Measurements from ENCODE around the gene CPLANE1. TPM values are rescaled to one million over a fixed set of nuclear protein-coding genes. Genes with fewer than 3 reads are reported as not detected.
A peak's percentile ranks its signal among the peaks of the same experiment; 100 is the strongest.
"Not testable (repeated sequence)": the region's sequence is repeated elsewhere in the genome, so short reads cannot be mapped to it uniquely, and the experiment has no call there.

Gene CPLANE1
- total RNA-seq, 2 donors from 2014 or later = 21.1 to 39.2 TPM

DNA sequence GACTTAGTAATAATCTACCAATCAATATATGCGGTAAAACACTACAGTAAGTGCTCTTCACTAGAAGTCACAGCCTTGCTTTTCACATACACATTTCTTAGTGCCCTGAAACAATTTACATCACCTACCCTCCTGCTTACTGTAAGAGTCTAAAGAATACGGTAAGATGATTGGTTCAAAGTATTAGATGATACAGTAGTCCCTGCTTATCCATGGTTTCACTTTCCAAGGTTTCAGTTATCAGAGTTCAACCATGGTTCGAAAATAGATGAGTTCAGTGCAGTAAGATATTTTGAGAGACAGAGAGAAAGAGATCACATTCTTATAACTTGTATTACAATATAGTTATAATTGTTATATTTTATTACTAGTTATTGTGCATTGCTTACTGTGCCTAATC lies 83.0 kb downstream of the CPLANE1 start:
- no peak for DNase-seq
- intact Hi-C loops (cut with DNase I) = no loop called here
- TF ChIP-seq, protein P1, sequence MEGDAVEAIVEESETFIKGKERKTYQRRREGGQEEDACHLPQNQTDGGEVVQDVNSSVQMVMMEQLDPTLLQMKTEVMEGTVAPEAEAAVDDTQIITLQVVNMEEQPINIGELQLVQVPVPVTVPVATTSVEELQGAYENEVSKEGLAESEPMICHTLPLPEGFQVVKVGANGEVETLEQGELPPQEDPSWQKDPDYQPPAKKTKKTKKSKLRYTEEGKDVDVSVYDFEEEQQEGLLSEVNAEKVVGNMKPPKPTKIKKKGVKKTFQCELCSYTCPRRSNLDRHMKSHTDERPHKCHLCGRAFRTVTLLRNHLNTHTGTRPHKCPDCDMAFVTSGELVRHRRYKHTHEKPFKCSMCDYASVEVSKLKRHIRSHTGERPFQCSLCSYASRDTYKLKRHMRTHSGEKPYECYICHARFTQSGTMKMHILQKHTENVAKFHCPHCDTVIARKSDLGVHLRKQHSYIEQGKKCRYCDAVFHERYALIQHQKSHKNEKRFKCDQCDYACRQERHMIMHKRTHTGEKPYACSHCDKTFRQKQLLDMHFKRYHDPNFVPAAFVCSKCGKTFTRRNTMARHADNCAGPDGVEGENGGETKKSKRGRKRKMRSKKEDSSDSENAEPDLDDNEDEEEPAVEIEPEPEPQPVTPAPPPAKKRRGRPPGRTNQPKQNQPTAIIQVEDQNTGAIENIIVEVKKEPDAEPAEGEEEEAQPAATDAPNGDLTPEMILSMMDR (IDR thresholded peaks at IDR 0.05) = no peak
- no peak for TF ChIP-seq POLR2A (IDR thresholded peaks at IDR 0.05)
- Histone ChIP-seq H3K27ac (peak overlapping the region in 1 of 4 donors; percentile 24), H3K9me3 (no peaks in the 10 kb centered on the region), H3K36me3 (replicated peaks in 1 of 2; ENCODE audit: insufficient read depth in 1 of 2, low read depth in 2 of 2) (peaks cover 0 to 11% of the 10 kb centered on the region in 2 donors), H3K4me1 (peaks cover 11% of the 10 kb centered on the region), H3K27me3 (no peaks in the 10 kb centered on the region), H3K4me3 (no peak overlapping the region)
- 37 to 39% methylated on average over 3 of the region's 3 CpGs for WGBS, 2 donors
- ATAC-seq = no peak

DNA sequence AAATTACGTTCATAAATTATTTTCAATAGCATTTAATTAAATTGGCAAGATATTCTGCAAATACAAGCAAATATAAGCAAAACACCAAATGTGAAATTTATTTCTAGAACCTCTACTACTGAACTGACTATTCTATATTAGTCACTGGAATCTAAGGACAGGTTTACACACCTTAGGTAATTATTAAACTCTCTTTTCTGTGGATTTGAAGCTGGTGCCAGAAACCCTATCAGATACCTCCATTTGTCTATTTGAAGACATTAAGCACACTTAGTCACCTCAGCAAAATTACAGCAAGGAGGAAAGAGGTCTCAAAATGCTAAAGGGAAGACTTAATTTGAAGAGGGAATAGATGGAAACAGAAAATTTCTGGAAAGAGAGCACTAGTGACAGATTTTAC lies 83.4 kb downstream of the CPLANE1 start:
- DNase-seq = peak in 1 of 4 donors; percentile 7
- no peaks in the 10 kb centered on the region for H3K9me3 ChIP-seq
- TF ChIP-seq, protein P1 (IDR thresholded peaks at IDR 0.05) = no peak
- no peak for TF ChIP-seq POLR2A (IDR thresholded peaks at IDR 0.05)
- intact Hi-C loops (cut with DNase I) = no loop called here
- H3K36me3 ChIP-seq (replicated peaks in 1 of 2; ENCODE audit: insufficient read depth in 1 of 2, low read depth in 2 of 2) = peaks cover 0 to 13% of the 10 kb centered on the region in 2 donors
- ATAC-seq = peak; percentile 67
- H3K27ac ChIP-seq = peak overlapping the region in 1 of 4 donors; percentile 24
- H3K4me1 ChIP-seq = peaks cover 11% of the 10 kb centered on the region
- WGBS, 2 donors = 28 to 38% methylated on average over 1 of the region's 1 CpG
- no peaks in the 10 kb centered on the region for H3K27me3 ChIP-seq
- no peak overlapping the region for H3K4me3 ChIP-seq

DNA sequence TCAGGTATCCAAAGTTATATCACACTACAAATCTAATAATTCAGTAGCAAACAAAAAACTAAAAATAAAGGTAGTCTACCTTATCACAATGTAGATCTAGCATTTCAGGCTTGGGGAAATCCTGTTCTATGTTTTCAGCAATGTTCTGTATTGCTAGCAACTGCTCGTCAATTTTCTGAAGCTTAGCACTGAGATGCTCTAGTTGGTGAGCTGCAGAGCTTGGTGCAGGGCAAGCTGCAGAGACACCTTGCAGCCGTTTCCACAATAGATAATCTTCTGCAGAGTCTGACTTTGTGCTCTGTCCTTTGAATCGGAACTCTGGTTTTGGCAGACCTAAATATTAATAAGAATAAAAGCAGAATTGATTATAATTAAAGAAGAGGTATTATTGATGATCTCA lies 95.5 kb downstream of the CPLANE1 start:
- ATAC-seq (no peak), DNase-seq (no peak)
- no peak overlapping the region for H3K27ac ChIP-seq
- H3K4me3 ChIP-seq = no peak overlapping the region
- no peaks in the 10 kb centered on the region for H3K4me1 ChIP-seq
- H3K9me3 ChIP-seq = no peaks in the 10 kb centered on the region
- H3K36me3 ChIP-seq (replicated peaks in 1 of 2; ENCODE audit: insufficient read depth in 1 of 2, low read depth in 2 of 2) = peaks cover 0 to 24% of the 10 kb centered on the region in 2 donors
- H3K27me3 ChIP-seq = no peaks in the 10 kb centered on the region
- TF ChIP-seq POLR2A (IDR thresholded peaks at IDR 0.05) = no peak
- TF ChIP-seq, protein P1 (IDR thresholded peaks at IDR 0.05) = no peak
- intact Hi-C loops (cut with DNase I) = no loop called here
- WGBS, 2 donors = 94 to 98% methylated on average over 3 of the region's 3 CpGs

DNA sequence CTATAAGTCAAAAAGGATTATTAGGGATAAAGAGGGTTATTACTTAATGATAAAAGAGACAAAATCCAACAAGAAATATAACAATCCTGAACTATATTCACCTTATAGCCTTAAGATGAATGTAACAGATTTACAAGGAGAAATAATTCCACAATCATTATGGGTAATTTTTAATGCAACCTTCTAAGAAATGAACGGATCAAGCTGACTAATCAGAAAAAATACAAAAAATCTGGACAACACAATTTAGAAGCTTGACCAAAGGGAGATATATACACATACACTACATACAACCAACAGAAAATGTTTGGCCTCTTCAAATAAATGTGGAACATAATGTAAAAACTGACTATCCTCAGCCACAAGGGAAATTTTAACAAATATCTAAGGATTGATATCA lies 102.3 kb downstream of the CPLANE1 start:
- peaks cover 3 to 6% of the 10 kb centered on the region in 2 donors for H3K36me3 ChIP-seq (replicated peaks in 1 of 2; ENCODE audit: insufficient read depth in 1 of 2, low read depth in 2 of 2)
- no peaks in the 10 kb centered on the region for H3K9me3 ChIP-seq
- intact Hi-C loops (cut with DNase I) = no loop called here
- DNase-seq (no peak), ATAC-seq (no peak)
- no peaks in the 10 kb centered on the region for H3K4me1 ChIP-seq
- no peaks in the 10 kb centered on the region for H3K27me3 ChIP-seq
- TF ChIP-seq POLR2A (IDR thresholded peaks at IDR 0.05) = no peak
- TF ChIP-seq, protein P1 (IDR thresholded peaks at IDR 0.05) = no peak
- 96% methylated on average over 1 of the region's 1 CpG for WGBS, 2 donors
- H3K4me3 ChIP-seq = no peak overlapping the region
- H3K27ac ChIP-seq = no peak overlapping the region

DNA sequence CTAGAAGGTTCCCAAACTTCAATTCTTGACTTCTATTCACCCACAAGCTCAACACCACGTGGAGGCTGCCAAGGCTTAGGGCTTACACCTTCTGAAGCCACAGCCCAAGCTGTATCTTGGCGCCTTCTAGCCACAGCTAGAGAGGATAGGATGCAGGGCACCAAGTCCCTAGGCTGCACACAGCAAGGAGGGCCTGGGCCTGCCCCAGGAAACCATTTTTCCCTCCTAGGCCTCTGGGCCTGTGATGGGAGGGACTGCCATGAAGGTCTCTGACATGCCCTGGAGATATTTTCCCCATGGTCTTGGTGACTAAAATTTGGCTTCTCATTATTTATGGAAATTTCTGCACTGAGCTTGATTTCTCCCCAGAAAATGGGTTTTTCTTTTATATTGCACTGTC lies 112.5 kb downstream of the CPLANE1 start:
- no peak overlapping the region for H3K27ac ChIP-seq
- no peak overlapping the region for H3K4me3 ChIP-seq
- no peaks in the 10 kb centered on the region for H3K9me3 ChIP-seq
- ATAC-seq (no peak), DNase-seq (no peak)
- H3K27me3 ChIP-seq = no peaks in the 10 kb centered on the region
- WGBS, 2 donors = 95 to 97% methylated on average over 2 of the region's 2 CpGs
- no peaks in the 10 kb centered on the region for H3K36me3 ChIP-seq (replicated peaks in 1 of 2; ENCODE audit: insufficient read depth in 1 of 2, low read depth in 2 of 2)
- TF ChIP-seq, protein P1 (IDR thresholded peaks at IDR 0.05) = no peak
- TF ChIP-seq POLR2A (IDR thresholded peaks at IDR 0.05) = no peak
- intact Hi-C loops (cut with DNase I) = no loop called here
- no peaks in the 10 kb centered on the region for H3K4me1 ChIP-seq

- H3K36me3 ChIP-seq (replicated peaks in 1 of 2; ENCODE audit: insufficient read depth in 1 of 2, low read depth in 2 of 2); ATAC-seq; H3K9me3 ChIP-seq; H3K27me3 ChIP-seq; intact Hi-C loops (cut with DNase I); H3K4me1 ChIP-seq; DNase-seq; H3K4me3 ChIP-seq; H3K27ac ChIP-seq: not testable (repeated sequence)
- WGBS, 2 donors = 95 to 100% methylated on average over 6 of the region's 6 CpGs
Measured at GRCh38 chr5:37135312-37135711, 113.9 kb downstream of the CPLANE1 start.

Data from body of pancreas (tissue), 4 donors.